Panc1 (cell line): Measurements from ENCODE around the gene DOP1A. TPM values are rescaled to one million over a fixed set of nuclear protein-coding genes. Genes with fewer than 3 reads are reported as not detected.

Source experiments
- ATAC-seq: fragments of 200-7000 bp; cut with Tn5 transposase; 2 replicates; pipeline ENCODE4 v1.9.1; 2020; ENCODE audit warnings: mild to moderate bottlenecking, moderate library complexity
- BruUV-seq: library from RNA; stranded (reverse); fragments of 400-500 nt; replicated peaks from 2 replicates; lab custom pipeline; 2021; lab: Mats Ljungman, UMichigan
- CTCF ChIA-PET: fragments of 300-600 bp; sonication (Branson Sonifier 250); formaldehyde crosslinking; loops from one replicate; lab custom pipeline; 2022; ENCODE audit warnings: antibody characterized with exemption; lab: Charles Lee
- POLR2A ChIA-PET: fragments of 300-600 bp; sonication (Branson Sonifier 250); formaldehyde crosslinking; loops from one replicate; lab custom pipeline; 2022; ENCODE audit warnings: antibody characterized with exemption; lab: Charles Lee
- DNase-seq: peaks from one replicate; pipeline ENCODE4 v3.0.0-alpha.2; 2010; ENCODE audit warnings: low read depth, low spot score
- H3K27ac ChIP-seq: 2 replicates; pipeline ENCODE4 v1.5.1; 2011; ENCODE audit warnings: mild to moderate bottlenecking, low read length, inconsistent platforms
- H3K27me3 ChIP-seq: fragments of 200-500 bp; sonication (Bioruptor generic); 2 replicates; pipeline ENCODE4 v1.6.0; 2014; ENCODE audit warnings: low read length, inconsistent platforms; ENCODE audit not compliant: control insufficient read depth, insufficient read depth
- H3K36me3 ChIP-seq: fragments of 200-500 bp; sonication (Bioruptor generic); 2 replicates; pipeline ENCODE4 v1.5.1; 2014; ENCODE audit warnings: inconsistent platforms, mild to moderate bottlenecking, low read length, moderate library complexity; ENCODE audit not compliant: control insufficient read depth, insufficient read depth
- H3K4me1 ChIP-seq: 2 replicates; pipeline ENCODE4 v1.5.1; 2011; ENCODE audit warnings: inconsistent platforms, mild to moderate bottlenecking, low read length, moderate library complexity; ENCODE audit not compliant: control insufficient read depth, insufficient read depth
- H3K4me3 ChIP-seq, 2 experiments: 2 replicates each; pipeline ENCODE4 v1.5.1; 2011 to 2012; ENCODE audit warnings: low read depth in 2 of 2, low read length in 2 of 2, mild to moderate bottlenecking in 2 of 2, inconsistent platforms in 1 of 2, moderate library complexity in 1 of 2
- H3K9me3 ChIP-seq: fragments of 200-500 bp; sonication (Bioruptor generic); 2 replicates; pipeline ENCODE4 v1.5.1; 2014; ENCODE audit warnings: low read depth, mild to moderate bottlenecking, inconsistent platforms, low read length, moderate library complexity; ENCODE audit not compliant: control insufficient read depth, insufficient read depth
- CTCF ChIP-seq: fragments of 450-650 bp; IDR thresholded peaks from 2 replicates; pipeline ENCODE4 v1.5.1; 2017; ENCODE audit warnings: mild to moderate bottlenecking
- POLR2AphosphoS5 ChIP-seq: IDR thresholded peaks from 2 replicates; pipeline ENCODE4 v1.6.1; 2012; ENCODE audit warnings: mild to moderate bottlenecking, low read depth, low read length, moderate library complexity
- REST ChIP-seq, 2 experiments: IDR thresholded peaks; 2 replicates each; pipeline ENCODE4 v1.6.1; 2011 to 2012; ENCODE audit warnings: low read depth in 2 of 2, control low read depth in 1 of 2, low read length in 1 of 2, mild to moderate bottlenecking in 1 of 2, moderate library complexity in 1 of 2; ENCODE audit not compliant: insufficient read depth in 1 of 2
- SIN3A ChIP-seq: IDR thresholded peaks from 2 replicates; pipeline ENCODE4 v1.6.1; 2012; ENCODE audit warnings: low read depth, mild to moderate bottlenecking, low read length, moderate library complexity, borderline replicate concordance; ENCODE audit not compliant: insufficient read depth
- TCF7L2 ChIP-seq: IDR thresholded peaks from 2 replicates; pipeline ENCODE4 v1.6.1; 2011; ENCODE audit warnings: mild to moderate bottlenecking, low read depth, low read length, inconsistent platforms
- in situ Hi-C: cut with HindIII; loops from 2 replicates; pipeline ENCODE4 v1.10.0; 2016; ENCODE audit warnings: low sequenced_read_pairs, low pct_unique_long_range_greater_than_20kb
- intact Hi-C: fragments of 100-400 bp; cut with micrococcal nuclease; formaldehyde crosslinking; loops from one replicate; pipeline ENCODE4 v1.10.0; 2022; ENCODE audit not compliant: unreplicated experiment
- total RNA-seq: library from RNA; stranded (reverse); gene quantifications from one replicate; pipeline ENCODE4 v1.2.1, GENCODE V29; 2021; ENCODE audit not compliant: unreplicated experiment

Gene DOP1A
- total RNA-seq, 1 experiment from 2014 or later, result 13.4 TPM

- no peak overlapping the region for H3K4me3 ChIP-seq
- BruUV-seq, result no TSS peak
- no peaks in the 10 kb centered on the region for H3K27me3 ChIP-seq
- ChIA-PET CTCF (no interaction called here), POLR2A (no interaction called here)
- ATAC-seq, result no peak
- H3K27ac ChIP-seq, result no peak overlapping the region
- in situ Hi-C loops, result loop anchor here (25.0 kb wide), 1 partner anchor 429 kb away; the partner anchor contains the start of gene PRSS35
- no peak for TF ChIP-seq SIN3A
- TF ChIP-seq TCF7L2, result no peak
- no peak for TF ChIP-seq POLR2AphosphoS5
- no peak for TF ChIP-seq REST (IDR thresholded peaks at IDR 0.05; ENCODE audit: insufficient read depth in 1 of 2, low read depth in 2 of 2, low read length in 1 of 2)
- TF ChIP-seq CTCF, result no peak
- intact Hi-C loops, result loop anchor here (10.0 kb wide), 1 partner anchor 321 kb away; no protein-coding TSS in a partner anchor
- H3K4me1 ChIP-seq, result no peaks in the 10 kb centered on the region; the same call in 1 of the 2 replicates
- H3K36me3 ChIP-seq, result no peaks in the 10 kb centered on the region
- no peaks in the 10 kb centered on the region for H3K9me3 ChIP-seq
- DNase-seq, result no peak
Measured at GRCh38 chr6:83083476-83083875, 16.0 kb downstream of the DOP1A start.

- CTCF ChIA-PET, result no interaction called here
- no peak for ATAC-seq
- in situ Hi-C loops, result loop anchor here (25.0 kb wide), 1 partner anchor 426 kb away; the partner anchor contains the start of gene PRSS35
Measured at GRCh38 chr6:83086751-83087150, 19.3 kb downstream of the DOP1A start.

GRCh38 chr6:83092756-83093399 lies 25.4 kb downstream of the DOP1A start:
- CTCF ChIA-PET, result no interaction called here
- DNase-seq (no peak), ATAC-seq (no peak)
- POLR2A ChIA-PET, result no interaction called here
- no peaks in the 10 kb centered on the region for H3K36me3 ChIP-seq
- H3K27ac ChIP-seq, result no peak overlapping the region
- H3K4me3 ChIP-seq, result no peak overlapping the region
- H3K27me3 ChIP-seq, result no peaks in the 10 kb centered on the region
- intact Hi-C loops (no loop called here), in situ Hi-C loops (loop anchor here (25.0 kb wide), 1 partner anchor 419 kb away; the partner anchor contains the start of gene PRSS35)
- no peak for TF ChIP-seq CTCF
- no peak for TF ChIP-seq TCF7L2
- no peak for TF ChIP-seq SIN3A
- TF ChIP-seq POLR2AphosphoS5, result no peak
- TF ChIP-seq REST (IDR thresholded peaks at IDR 0.05; ENCODE audit: insufficient read depth in 1 of 2, low read depth in 2 of 2, low read length in 1 of 2), result no peak
- no peaks in the 10 kb centered on the region for H3K9me3 ChIP-seq
- no peaks in the 10 kb centered on the region for H3K4me1 ChIP-seq
- BruUV-seq, result no TSS peak

More at GRCh38 chr6:83086751-83087150, 19.3 kb downstream of the DOP1A start:
- DNase-seq, result no peak
- H3K4me3 ChIP-seq, result no peak overlapping the region
- H3K9me3 ChIP-seq, result no peaks in the 10 kb centered on the region
- POLR2A ChIA-PET, result no interaction called here
- no peaks in the 10 kb centered on the region for H3K27me3 ChIP-seq
- intact Hi-C loops, result loop anchor here (10.0 kb wide), 1 partner anchor 318 kb away; no protein-coding TSS in a partner anchor
- no peaks in the 10 kb centered on the region; the same call in 1 of the 2 replicates for H3K4me1 ChIP-seq
- no peaks in the 10 kb centered on the region for H3K36me3 ChIP-seq
- H3K27ac ChIP-seq, result no peak overlapping the region
- no TSS peak for BruUV-seq
- TF ChIP-seq TCF7L2, result no peak
